22Rv1 (cell line): ENCODE data around the gene CORO2B.
"Not testable (repeated sequence)": the region's sequence is repeated elsewhere in the genome, so short reads cannot be mapped to it uniquely, and the experiment has no call there.

Experiments used
- H3K27ac ChIP-seq: fragments of 450-650 bp; 2 replicates; pipeline ENCODE4 v1.5.1; 2017
- ZFX ChIP-seq: fragments of 450-650 bp; IDR thresholded peaks from 2 replicates; pipeline ENCODE4 v1.6.1; 2017; ENCODE audit warnings: antibody characterized with exemption, borderline replicate concordance
- TF ChIP-seq, protein P1 (sequence below): fragments of 450-650 bp; IDR thresholded peaks from 2 replicates; pipeline ENCODE4 v1.5.1; 2017; ENCODE audit warnings: mild to moderate bottlenecking

CORO2B gene

DNA sequence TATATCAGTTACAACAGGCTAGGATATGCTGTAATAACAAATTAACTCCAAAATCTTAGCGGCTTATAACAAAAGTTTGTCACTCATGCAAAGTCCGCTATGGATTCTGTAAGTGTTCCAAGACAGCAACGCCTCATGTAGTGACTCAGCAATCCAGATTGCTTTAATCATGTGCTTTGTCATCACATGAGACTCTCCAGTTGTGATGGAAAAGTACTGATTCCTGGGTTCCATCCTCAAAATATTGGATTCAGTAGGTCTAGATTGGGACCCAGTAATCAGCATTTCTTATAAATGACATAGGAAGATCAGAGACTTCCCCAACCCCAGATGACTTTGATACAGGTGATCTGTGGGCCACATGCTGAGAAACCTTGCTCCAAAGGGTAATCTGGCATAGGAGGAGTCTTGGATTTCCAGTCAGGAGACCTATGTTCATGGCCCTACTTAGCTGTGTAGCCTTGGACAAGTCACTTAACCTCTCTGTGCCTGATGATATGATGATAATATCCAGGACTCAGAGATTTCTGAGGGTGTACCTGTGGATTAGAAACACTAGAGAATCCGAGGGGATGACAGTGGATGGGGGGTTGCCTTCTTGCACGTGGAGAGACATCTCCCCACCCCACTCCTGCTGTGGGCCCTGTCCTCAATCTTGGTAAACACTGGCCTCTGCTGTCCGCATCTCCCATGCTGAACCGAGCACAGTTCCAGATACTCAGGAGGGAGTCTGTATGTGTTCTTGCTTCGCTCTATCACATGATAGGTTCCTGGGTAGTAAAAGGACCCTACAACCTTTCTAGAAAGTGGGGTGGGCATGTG, 65.5 kb downstream of the CORO2B start:
- TF ChIP-seq, protein P1, sequence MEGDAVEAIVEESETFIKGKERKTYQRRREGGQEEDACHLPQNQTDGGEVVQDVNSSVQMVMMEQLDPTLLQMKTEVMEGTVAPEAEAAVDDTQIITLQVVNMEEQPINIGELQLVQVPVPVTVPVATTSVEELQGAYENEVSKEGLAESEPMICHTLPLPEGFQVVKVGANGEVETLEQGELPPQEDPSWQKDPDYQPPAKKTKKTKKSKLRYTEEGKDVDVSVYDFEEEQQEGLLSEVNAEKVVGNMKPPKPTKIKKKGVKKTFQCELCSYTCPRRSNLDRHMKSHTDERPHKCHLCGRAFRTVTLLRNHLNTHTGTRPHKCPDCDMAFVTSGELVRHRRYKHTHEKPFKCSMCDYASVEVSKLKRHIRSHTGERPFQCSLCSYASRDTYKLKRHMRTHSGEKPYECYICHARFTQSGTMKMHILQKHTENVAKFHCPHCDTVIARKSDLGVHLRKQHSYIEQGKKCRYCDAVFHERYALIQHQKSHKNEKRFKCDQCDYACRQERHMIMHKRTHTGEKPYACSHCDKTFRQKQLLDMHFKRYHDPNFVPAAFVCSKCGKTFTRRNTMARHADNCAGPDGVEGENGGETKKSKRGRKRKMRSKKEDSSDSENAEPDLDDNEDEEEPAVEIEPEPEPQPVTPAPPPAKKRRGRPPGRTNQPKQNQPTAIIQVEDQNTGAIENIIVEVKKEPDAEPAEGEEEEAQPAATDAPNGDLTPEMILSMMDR = no peak
- no peak for TF ChIP-seq ZFX
- no peak overlapping the region for H3K27ac ChIP-seq

DNA sequence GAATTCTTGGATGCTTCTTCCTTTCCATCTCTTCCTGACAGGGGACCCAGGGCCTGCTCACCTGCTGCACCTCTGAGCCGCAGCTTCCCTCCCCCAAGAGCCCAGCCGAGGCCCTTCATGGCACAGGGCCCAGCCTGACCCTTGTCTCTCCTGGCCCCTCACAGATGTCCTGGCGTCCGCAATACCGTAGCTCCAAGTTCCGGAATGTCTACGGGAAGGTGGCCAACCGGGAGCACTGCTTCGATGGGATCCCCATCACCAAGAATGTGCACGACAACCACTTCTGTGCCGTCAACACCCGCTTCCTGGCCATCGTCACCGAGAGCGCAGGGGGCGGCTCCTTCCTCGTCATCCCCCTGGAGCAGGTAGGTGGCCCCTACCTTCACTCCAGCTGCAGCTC, 66.2 kb downstream of the CORO2B start:
- no peak overlapping the region for H3K27ac ChIP-seq
- TF ChIP-seq ZFX = no peak
- TF ChIP-seq, protein P1 = no peak

DNA sequence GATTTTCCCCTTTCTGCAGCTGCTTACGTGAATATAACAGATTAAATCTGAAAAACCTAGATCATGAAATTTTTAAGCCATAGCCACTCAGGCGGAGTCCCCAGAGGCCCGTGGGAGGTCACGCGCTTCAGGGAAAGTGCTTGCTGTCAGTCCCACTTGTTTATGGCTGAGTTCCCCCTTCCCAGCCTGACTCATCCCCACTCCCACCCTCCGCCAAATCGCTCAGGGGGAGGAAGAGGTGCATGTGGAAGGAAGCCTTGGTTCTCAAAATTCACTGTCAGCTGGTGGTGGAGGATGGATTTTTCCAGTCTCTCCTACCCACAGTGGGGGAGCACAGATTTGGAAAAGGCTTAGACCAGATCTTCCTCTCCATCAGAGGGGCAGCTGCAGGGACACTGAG, 67.4 kb downstream of the CORO2B start:
- no peak overlapping the region for H3K27ac ChIP-seq
- TF ChIP-seq, protein P1 = no peak
- no peak for TF ChIP-seq ZFX

DNA sequence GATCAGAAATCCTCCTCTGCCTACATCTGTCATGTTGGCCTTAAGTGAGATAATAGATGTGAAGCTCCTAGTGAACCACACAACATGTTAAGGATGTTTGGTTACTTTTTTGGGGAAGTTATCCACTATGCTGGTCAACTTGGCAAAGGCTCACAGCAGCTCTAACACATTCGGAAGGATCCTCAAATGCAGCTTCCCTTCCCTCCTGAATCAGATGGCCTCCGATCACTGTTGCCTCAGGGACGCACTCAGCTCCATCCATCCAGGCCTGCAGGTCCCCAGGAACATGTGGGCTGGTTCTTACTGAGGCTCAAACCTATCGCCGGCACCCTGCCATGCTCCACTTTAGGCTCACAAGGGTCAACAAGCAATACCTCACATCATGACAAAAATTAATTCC, 67.9 kb downstream of the CORO2B start:
- TF ChIP-seq, protein P1 = no peak
- no peak for TF ChIP-seq ZFX
- H3K27ac ChIP-seq = no peak overlapping the region

DNA sequence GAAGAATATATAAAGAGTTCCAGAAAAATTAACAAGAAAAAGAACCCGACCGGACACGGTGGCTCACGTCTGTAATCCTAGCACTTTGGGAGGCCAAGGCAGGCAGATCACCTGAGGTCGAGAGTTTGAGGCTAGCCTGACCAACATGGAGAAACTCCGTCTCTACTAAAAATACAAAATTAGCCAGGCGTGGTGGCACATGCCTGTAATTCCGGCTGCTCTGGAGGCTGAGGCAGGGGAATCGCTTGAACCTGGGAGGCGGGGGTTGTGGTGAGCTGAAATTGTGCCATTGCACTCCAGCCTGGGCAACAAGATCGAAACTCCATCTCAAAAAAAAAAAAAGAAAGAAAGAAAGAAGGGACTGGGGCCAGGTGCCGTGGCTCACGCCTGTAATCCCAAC, 68.6 kb downstream of the CORO2B start:
- not testable (repeated sequence) for H3K27ac ChIP-seq

DNA sequence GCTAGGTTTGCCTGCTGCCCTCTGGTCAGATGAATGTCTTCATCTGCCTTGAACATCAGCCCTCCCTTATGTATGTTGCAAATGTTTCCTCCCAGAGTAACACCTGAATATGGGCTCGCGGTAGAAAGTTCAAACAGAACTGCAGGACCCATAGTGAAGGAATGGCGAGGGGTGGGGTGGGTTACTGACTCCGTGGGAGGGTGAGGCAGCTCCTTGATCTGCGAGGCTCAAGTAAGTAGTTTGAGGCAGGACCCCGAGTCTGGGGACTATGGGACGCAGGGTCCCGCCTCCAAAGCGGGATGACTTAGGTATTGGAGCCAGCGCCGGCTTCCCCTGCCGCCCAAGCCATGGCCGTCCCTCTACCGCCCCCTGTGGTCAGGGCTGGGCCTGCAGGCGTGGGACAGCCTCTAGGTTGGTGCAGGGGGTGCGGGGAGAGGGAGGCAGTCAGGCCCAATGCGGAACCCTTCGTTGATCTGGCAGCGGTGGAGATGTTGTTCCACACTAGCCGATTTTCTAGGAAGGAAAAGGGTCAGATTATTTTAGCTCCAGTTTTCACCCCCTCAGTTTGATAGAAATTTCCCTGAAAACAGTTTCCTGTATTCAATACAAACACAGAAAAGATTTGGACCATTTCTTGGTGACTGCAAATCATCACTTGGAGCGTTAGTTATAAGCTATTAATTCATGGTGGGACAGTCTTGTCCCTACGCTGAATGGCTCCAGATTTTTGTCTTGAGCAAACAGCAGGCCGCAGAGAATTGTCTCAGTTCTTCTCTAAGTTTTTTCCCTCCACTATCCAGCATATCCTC, 72.3 kb downstream of the CORO2B start:
- no peak overlapping the region for H3K27ac ChIP-seq
- no peak for TF ChIP-seq ZFX
- TF ChIP-seq, protein P1 = peak; percentile 98

DNA sequence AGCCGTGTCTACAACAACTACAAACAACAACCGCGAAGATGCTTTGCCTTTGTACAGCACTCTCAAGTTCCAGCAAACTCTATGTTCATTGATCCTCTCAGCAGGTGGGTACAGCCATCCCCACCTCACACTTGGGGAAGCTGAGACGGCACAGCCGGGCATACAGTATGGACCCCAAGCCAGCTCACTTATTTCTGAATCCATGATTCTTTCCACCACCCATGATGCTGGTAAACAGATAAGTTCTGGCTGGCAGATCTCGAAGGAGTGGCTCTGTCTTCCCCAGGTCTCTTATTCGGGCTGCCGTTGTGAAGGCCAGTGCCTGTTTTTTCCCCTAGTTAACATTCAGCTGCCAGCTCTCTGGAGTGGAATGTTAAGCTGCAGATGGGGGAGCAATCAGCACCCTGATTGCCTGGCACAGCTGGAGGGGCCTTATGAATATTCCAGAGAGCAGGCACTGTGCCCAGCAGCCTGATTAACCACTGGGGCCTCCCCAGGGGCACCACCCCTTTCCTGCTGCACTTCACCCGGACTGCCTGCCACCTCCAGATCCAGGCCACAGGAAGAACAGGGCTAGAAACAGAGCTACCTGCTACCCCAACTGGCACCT, 73.2 kb downstream of the CORO2B start:
- no peak overlapping the region for H3K27ac ChIP-seq
- TF ChIP-seq, protein P1 = no peak
- no peak for TF ChIP-seq ZFX
